Thyroid gland (tissue), 4 donors: ENCODE measurements around the gene FRMD4B.

Source experiments
- CTCF ChIP-seq, 6 experiments: fragments of 200-600 bp in 3 of 6; fragments of 450-650 bp in 3 of 6; sonication (generic) in 3 of 6; IDR thresholded peaks; one replicate each; pipeline ENCODE4 v1.5.1; 2016 to 2019; ENCODE audit warnings: antibody characterized with exemption in 6 of 6, mild to moderate bottlenecking in 2 of 6, inconsistent platforms in 1 of 6, moderate library complexity in 1 of 6
- POLR2A ChIP-seq, 2 donors: fragments of 450-650 bp; IDR thresholded peaks; one replicate each; pipeline ENCODE4 v1.6.1; 2017; ENCODE audit warnings: antibody characterized with exemption in 2 of 2, mild to moderate bottlenecking in 2 of 2, moderate library complexity in 1 of 2

GRCh38 chr3:69386556-69387385, 883 bp upstream of the FRMD4B start:
- TF ChIP-seq POLR2A (IDR thresholded peaks at IDR 0.05) (no peak), CTCF (IDR thresholded peaks at IDR 0.05) (no peak)
